HEK293T (cell line): ENCODE results near the gene PPM1L.

Experiments
- ARNT ChIP-seq: fragments of 450-650 bp; IDR thresholded peaks from 2 replicates; pipeline ENCODE4 v1.6.1; 2017; ENCODE audit warnings: mild to moderate bottlenecking
- BHLHE40 ChIP-seq: fragments of 450-650 bp; IDR thresholded peaks from 2 replicates; pipeline ENCODE4 v1.6.1; 2016; ENCODE audit warnings: mild to moderate bottlenecking, moderate library complexity, borderline replicate concordance
- FOXA1 ChIP-seq: fragments of 450-650 bp; IDR thresholded peaks from 2 replicates; pipeline ENCODE4 v1.6.1; 2016; ENCODE audit warnings: mild to moderate bottlenecking
- FOXM1 ChIP-seq: fragments of 450-650 bp; IDR thresholded peaks from 2 replicates; pipeline ENCODE4 v1.6.1; 2017; ENCODE audit warnings: mild to moderate bottlenecking, borderline replicate concordance
- HDGF ChIP-seq: fragments of 450-650 bp; IDR thresholded peaks from 2 replicates; pipeline ENCODE4 v1.6.1; 2017; ENCODE audit warnings: antibody characterized with exemption, borderline replicate concordance
- SP1 ChIP-seq: fragments of 450-650 bp; IDR thresholded peaks from 2 replicates; pipeline ENCODE4 v1.6.1; 2017
- SUZ12 ChIP-seq: fragments of 450-650 bp; IDR thresholded peaks from 2 replicates; pipeline ENCODE4 v1.6.1; 2016; ENCODE audit warnings: mild to moderate bottlenecking
- TARDBP ChIP-seq: fragments of 450-650 bp; IDR thresholded peaks from 2 replicates; pipeline ENCODE4 v1.6.1; 2016
- ZNF384 ChIP-seq: fragments of 450-650 bp; IDR thresholded peaks from 2 replicates; pipeline ENCODE4 v1.6.1; 2016

DNA sequence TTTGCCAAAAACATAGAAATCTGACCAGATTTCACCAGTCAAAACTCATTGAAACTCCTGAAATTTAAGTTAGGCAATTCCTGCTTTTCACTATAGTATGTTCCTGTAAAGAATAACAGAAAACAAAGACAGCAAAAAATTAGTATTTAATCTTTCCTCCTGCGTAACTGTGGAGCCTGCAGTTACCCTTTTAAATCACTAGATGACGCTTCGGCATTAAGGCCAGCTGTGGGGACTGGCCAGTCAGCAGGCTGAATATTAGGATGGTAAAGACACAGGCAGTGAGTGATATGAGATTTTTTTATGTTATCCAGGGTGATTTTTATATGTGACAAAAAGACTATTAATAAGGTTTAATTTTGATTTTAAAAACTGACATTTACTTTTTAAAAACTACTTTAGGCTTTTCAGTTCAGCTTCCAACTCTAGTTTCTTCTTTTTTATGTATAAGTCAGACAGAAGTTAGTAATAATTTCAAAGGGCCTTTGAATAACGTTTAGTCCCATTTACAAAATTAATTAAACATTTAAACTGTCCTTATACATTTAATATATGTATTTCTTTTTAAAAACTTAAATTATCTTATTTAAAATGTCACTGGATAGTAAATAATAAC, 165.1 kb downstream of the PPM1L start:
- TF ChIP-seq TARDBP (no peak), SP1 (no peak), SUZ12 (no peak), ZNF384 (no peak), FOXM1 (no peak), HDGF (no peak), ARNT (no peak), FOXA1 (no peak), BHLHE40 (no peak)
